ENCODE measurements around the gene LRP1B. TPM values are rescaled to one million over a fixed set of nuclear protein-coding genes. Genes with fewer than 3 reads are reported as not detected.

Gene LRP1B
- total RNA-seq, 1 donor from 2014 or later = 8.8 TPM

DNA sequence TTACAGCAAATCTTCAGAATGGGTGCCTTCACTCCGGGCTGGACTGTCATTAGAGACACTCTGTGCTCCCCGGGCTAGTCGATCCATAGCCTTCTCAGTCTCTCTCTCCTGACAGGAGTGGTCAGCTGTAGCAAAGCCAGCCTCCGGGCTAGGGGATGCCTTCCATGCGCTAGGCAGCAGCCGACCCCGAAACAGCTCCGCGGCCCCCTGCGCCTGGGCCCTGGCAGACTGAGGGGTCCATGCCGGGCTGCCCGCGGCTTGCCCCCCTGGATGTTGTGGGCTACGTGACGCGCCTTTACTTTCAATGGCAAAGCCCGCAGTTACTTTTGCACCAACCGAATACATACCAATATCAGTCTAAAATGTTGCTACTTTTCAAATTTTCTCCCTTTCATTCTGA is 1447.2 kb downstream of the LRP1B start:
- DNase-seq (ENCODE audit: extremely low spot score in 2 of 2) = no peak
- no peak overlapping the region for H3K27ac ChIP-seq
- no peak overlapping the region for H3K4me3 ChIP-seq
- H3K27me3 ChIP-seq = no peaks in the 10 kb centered on the region
- TF ChIP-seq, protein P1, sequence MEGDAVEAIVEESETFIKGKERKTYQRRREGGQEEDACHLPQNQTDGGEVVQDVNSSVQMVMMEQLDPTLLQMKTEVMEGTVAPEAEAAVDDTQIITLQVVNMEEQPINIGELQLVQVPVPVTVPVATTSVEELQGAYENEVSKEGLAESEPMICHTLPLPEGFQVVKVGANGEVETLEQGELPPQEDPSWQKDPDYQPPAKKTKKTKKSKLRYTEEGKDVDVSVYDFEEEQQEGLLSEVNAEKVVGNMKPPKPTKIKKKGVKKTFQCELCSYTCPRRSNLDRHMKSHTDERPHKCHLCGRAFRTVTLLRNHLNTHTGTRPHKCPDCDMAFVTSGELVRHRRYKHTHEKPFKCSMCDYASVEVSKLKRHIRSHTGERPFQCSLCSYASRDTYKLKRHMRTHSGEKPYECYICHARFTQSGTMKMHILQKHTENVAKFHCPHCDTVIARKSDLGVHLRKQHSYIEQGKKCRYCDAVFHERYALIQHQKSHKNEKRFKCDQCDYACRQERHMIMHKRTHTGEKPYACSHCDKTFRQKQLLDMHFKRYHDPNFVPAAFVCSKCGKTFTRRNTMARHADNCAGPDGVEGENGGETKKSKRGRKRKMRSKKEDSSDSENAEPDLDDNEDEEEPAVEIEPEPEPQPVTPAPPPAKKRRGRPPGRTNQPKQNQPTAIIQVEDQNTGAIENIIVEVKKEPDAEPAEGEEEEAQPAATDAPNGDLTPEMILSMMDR (IDR thresholded peaks at IDR 0.05) = no peak
- TF ChIP-seq POLR2A (IDR thresholded peaks at IDR 0.05) = no peak
- TF ChIP-seq POLR2AphosphoS5 (IDR thresholded peaks at IDR 0.05; ENCODE audit: insufficient read depth in 1 of 2, low read depth in 1 of 2) = no peak
- H3K4me1 ChIP-seq = no peaks in the 10 kb centered on the region
- no peaks in the 10 kb centered on the region for H3K9me3 ChIP-seq
- H3K36me3 ChIP-seq = no peaks in the 10 kb centered on the region
- intact Hi-C loops (cut with DNase I) = no loop called here

DNA sequence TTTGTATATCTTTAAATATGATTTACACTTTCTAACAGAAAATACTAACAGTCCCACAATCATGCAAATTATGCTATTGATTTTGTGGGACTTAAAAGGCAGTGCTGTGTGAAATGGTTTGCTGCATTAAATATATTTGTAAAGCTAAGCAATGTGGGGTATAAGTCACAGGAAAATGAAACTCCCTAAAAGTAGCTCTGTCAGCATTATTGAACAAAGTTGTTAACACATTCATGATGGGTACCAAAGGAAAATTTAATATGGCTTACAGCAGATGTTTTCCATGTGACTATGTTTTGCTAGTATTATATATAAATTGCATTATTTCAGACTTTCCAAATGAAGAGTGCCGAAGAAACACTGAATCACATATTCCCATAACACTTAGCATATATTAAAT is 1450.0 kb downstream of the LRP1B start:
- Histone ChIP-seq H3K27ac (no peak overlapping the region), H3K4me3 (no peak overlapping the region), H3K27me3 (no peaks in the 10 kb centered on the region), H3K36me3 (no peaks in the 10 kb centered on the region), H3K9me3 (no peaks in the 10 kb centered on the region), H3K4me1 (no peaks in the 10 kb centered on the region)
- intact Hi-C loops (cut with DNase I) = no loop called here
- no peak for DNase-seq (ENCODE audit: extremely low spot score in 2 of 2)
- TF ChIP-seq POLR2A (IDR thresholded peaks at IDR 0.05) (no peak), POLR2AphosphoS5 (IDR thresholded peaks at IDR 0.05; ENCODE audit: insufficient read depth in 1 of 2, low read depth in 1 of 2) (no peak)
- TF ChIP-seq, protein P1 (IDR thresholded peaks at IDR 0.05) = no peak

DNA sequence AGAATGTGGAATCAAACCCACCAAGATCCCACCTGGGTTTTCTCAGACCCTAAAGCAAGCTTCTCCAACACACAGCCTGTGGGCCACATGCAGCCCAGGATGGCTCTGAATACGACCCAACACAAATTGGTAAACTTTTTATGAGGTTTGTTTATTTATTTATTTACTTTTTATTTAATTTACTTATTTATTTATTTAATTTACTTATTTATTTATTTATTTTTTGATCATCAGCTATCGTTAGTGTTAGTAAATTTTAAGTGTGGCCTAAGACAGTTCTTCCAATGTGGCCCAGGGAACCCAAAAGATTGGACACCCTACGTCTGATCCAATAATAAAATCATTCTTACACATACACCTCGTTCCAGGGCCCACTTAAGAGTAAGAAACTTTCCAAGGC is 1451.1 kb downstream of the LRP1B start:
- H3K4me3 ChIP-seq = no peak overlapping the region
- no peak overlapping the region for H3K27ac ChIP-seq
- TF ChIP-seq POLR2A (IDR thresholded peaks at IDR 0.05) (no peak), POLR2AphosphoS5 (IDR thresholded peaks at IDR 0.05; ENCODE audit: insufficient read depth in 1 of 2, low read depth in 1 of 2) (no peak)
- TF ChIP-seq, protein P1 (IDR thresholded peaks at IDR 0.05) = no peak
- H3K4me1 ChIP-seq = no peaks in the 10 kb centered on the region
- DNase-seq (ENCODE audit: extremely low spot score in 2 of 2) = no peak
- intact Hi-C loops (cut with DNase I) = no loop called here
- no peaks in the 10 kb centered on the region for H3K9me3 ChIP-seq
- no peaks in the 10 kb centered on the region for H3K36me3 ChIP-seq
- H3K27me3 ChIP-seq = no peaks in the 10 kb centered on the region

DNA sequence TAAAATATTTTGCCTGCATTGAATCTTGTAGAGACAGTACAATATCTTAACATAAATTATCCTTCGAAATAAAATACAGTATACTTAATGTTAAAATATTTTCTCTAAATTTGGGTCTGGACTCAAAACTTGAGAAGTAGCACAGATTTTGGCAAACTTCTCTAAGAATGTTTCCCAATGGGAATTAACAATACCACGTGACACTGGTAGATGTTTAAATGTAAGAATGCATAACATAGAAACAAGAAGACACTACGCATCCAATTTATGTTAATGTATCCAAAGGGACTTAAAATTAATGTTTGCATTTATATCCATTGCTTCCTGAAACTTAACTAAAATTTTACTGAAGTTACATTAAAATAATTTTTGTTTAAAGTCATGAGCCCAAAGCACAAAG is 1460.9 kb downstream of the LRP1B start:
- Histone ChIP-seq H3K4me3 (no peak overlapping the region), H3K27ac (no peak overlapping the region), H3K4me1 (no peaks in the 10 kb centered on the region), H3K27me3 (no peaks in the 10 kb centered on the region), H3K36me3 (no peaks in the 10 kb centered on the region), H3K9me3 (no peaks in the 10 kb centered on the region)
- no peak for TF ChIP-seq POLR2A (IDR thresholded peaks at IDR 0.05)
- no peak for TF ChIP-seq POLR2AphosphoS5 (IDR thresholded peaks at IDR 0.05; ENCODE audit: insufficient read depth in 1 of 2, low read depth in 1 of 2)
- TF ChIP-seq, protein P1 (IDR thresholded peaks at IDR 0.05) = no peak
- no peak for DNase-seq (ENCODE audit: extremely low spot score in 2 of 2)
- intact Hi-C loops (cut with DNase I) = no loop called here

DNA sequence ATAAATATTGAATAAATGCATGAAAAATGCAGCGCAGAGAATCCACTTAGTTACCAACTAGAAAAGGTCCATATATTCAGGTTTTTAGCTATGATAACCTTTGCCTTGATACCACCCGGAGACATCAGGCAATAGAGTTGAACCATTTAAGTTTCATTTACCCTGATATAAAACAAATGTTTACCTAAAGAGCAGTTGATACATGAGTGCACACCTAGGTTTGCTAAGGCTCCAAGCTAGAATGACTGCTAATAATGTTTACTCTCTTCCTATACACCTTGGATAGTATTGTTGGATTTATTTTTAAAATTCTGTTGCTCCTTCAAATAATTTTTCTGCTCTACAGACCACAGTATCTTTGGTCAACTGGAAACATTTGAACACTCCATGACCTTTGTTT is 1463.6 kb downstream of the LRP1B start:
- H3K4me3 ChIP-seq = no peak overlapping the region
- no peaks in the 10 kb centered on the region for H3K27me3 ChIP-seq
- no peaks in the 10 kb centered on the region for H3K9me3 ChIP-seq
- no peak for TF ChIP-seq POLR2AphosphoS5 (IDR thresholded peaks at IDR 0.05; ENCODE audit: insufficient read depth in 1 of 2, low read depth in 1 of 2)
- TF ChIP-seq, protein P1 (IDR thresholded peaks at IDR 0.05) = no peak
- no peak for TF ChIP-seq POLR2A (IDR thresholded peaks at IDR 0.05)
- H3K4me1 ChIP-seq = no peaks in the 10 kb centered on the region
- no peaks in the 10 kb centered on the region for H3K36me3 ChIP-seq
- H3K27ac ChIP-seq = no peak overlapping the region
- DNase-seq (ENCODE audit: extremely low spot score in 2 of 2) = no peak
- intact Hi-C loops (cut with DNase I) = no loop called here

Data from vagina (tissue), 2 donors.